HG02678 (cell line): ENCODE measurements around the gene UGT1A7.

Experiments
- ATAC-seq: cut with Tn5 transposase; IDR thresholded peaks from one replicate; pipeline ENCODE4 v1.9.1; 2021; ENCODE audit warnings: mild to moderate bottlenecking, moderate library complexity; ENCODE audit not compliant: unreplicated experiment

Gene UGT1A7

GRCh38 chr2:233796254-233796653, 114.6 kb downstream of the UGT1A7 start:
- ATAC-seq = no peak

GRCh38 chr2:233798335-233799086, 116.8 kb downstream of the UGT1A7 start:
- no peak for ATAC-seq

DNA sequence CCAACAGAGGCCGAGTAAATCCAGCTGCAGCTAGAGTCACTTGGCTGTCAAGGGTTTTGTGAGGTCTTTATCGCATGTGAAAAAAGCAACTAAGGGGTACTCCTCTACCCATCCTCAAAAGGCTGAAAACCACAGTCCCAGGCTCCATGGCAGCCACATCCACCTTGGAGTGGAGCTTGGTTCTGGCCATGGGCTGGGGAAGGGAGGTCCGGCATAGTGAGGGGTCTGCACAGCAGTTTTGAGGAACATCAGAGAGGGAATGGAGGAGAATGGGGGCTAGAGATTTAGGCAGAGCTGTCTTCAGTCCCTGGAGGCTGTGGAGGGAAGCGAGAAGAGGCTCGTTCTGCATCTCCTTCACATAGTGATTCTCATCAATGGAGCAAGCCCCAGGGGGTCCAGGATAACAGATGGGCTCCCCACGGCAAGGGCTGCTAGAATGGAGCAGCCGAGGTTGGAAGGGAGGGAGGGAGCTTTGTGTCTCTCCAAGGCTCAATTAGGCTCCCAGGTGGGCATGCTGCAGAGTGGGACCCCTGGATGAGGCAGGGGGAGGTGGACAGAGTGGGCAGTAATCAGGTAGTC, 117.5 kb downstream of the UGT1A7 start:
- no peak for ATAC-seq

- ATAC-seq = no peak
Measured at GRCh38 chr2:233799716-233800115, 118.0 kb downstream of the UGT1A7 start.

- ATAC-seq = no peak
Measured at GRCh38 chr2:233800208-233800607, 118.5 kb downstream of the UGT1A7 start.

- ATAC-seq = no peak
Measured at GRCh38 chr2:233801357-233802131, 119.8 kb downstream of the UGT1A7 start.

DNA sequence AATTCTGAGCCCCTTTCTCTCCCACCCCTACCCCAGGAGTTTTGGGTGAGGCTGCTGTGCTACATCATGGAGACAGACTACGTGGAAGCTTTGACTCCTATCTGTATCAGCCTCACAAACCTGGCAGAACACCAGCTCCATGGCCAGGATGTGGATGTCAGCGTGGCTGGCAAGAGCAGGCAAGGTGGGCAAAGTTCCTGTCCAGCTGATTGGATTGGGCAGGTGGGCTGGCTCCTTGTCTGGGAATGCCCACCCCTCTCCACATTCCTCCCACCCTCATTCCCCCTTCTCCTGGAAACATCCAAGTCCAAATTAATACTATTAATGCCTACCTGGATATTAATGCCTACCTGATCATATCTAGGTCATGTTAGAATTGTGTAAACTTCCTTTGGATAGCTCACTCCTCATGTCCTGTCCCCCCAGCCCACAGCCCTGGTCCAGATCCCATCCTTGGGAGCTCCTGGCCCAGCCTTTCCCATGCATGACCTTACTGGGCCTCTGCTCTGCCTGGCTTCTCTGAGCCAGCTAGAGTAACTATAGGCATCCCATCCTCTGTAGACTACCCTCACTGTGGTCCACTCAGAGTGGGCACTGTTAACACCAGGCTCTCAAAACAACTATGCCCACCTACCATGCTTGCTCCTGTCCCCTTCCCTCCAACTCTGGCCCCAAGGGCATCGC, 120.6 kb downstream of the UGT1A7 start:
- no peak for ATAC-seq

GRCh38 chr2:233803292-233803911, 121.7 kb downstream of the UGT1A7 start:
- ATAC-seq = no peak

GRCh38 chr2:233803994-233804393, 122.3 kb downstream of the UGT1A7 start:
- no peak for ATAC-seq

DNA sequence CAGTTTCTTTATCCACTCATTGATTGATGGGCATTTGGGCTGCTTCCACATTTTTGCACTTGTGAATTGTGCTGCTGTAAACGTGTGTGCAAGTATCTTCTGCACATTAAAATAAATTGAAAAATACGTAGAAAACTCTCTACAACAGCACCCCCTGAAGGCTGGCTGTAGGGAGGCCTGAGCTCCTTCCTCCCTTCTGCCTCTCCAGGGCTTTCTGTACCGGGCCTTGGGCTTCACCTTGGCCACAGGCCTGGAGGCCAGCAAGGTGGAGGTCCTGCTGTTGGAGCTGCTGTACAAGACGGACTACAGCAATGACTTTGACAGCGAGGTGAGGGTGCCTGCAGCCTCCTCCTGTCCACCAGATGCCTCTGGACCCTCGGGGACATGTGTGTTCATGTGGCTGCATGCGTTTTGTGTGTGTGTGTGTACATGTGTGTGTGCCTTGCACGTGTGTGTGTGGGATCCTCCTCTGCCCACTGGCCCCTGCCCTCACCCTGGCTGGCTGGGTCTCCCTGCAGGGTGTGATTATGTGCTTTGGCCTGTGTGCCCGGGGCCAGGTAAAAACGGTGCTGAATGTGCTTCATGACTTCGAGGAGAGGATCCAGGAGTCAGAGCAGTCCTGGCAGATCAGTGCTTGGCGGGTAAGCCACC, 125.6 kb downstream of the UGT1A7 start:
- no peak for ATAC-seq

DNA sequence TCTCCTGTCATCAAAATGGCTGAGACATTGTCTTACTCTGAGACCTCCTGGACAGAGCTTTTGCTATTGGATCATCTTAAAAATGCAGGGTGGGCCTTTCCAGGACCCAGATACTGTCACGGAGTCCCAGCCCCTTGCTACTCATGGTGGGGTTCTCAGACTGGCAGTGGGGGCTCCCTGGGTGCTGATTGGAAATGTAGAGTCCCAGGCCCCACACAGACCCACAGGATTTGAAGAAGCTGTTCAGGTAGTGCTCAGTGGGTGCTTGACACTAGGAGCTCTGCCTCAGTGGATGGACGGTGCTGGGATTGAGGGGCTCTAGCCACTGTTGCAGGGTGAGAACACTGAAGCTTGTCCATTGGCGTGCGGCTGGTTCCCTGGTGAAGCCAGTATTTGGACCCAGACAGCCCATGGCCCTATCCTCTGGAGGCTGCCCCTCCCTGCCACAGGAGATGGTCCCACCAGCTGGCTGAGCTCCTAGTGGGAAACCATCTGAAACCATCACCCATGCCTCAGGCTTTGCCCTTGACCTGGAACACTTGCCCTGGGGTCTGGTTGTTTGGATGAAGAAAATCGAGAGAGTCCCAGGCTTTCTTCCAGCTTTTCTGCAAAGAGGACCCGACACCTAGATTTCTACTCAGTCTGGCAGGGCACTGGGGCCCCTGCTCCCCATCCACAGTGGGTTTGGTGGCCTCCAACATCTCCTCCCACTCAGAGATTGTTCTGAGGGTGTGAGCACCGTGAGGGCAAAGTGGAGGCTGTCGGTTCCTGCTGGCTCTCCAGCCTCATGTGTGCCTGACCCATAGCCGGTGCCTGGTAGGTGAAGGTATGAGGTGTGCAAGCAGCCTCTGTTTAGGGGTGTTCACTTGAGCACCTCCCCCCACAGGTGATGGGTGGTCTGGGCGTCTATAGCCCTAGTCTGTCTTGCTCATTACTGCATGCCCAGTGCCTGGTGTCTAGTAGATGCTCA, 126.5 kb downstream of the UGT1A7 start:
- ATAC-seq = no peak

- no peak for ATAC-seq
Measured at GRCh38 chr2:233810385-233810784, 128.7 kb downstream of the UGT1A7 start.

GRCh38 chr2:233811087-233811486, 129.4 kb downstream of the UGT1A7 start:
- ATAC-seq = no peak

- ATAC-seq = no peak
Measured at GRCh38 chr2:233811732-233812131, 130.0 kb downstream of the UGT1A7 start.

DNA sequence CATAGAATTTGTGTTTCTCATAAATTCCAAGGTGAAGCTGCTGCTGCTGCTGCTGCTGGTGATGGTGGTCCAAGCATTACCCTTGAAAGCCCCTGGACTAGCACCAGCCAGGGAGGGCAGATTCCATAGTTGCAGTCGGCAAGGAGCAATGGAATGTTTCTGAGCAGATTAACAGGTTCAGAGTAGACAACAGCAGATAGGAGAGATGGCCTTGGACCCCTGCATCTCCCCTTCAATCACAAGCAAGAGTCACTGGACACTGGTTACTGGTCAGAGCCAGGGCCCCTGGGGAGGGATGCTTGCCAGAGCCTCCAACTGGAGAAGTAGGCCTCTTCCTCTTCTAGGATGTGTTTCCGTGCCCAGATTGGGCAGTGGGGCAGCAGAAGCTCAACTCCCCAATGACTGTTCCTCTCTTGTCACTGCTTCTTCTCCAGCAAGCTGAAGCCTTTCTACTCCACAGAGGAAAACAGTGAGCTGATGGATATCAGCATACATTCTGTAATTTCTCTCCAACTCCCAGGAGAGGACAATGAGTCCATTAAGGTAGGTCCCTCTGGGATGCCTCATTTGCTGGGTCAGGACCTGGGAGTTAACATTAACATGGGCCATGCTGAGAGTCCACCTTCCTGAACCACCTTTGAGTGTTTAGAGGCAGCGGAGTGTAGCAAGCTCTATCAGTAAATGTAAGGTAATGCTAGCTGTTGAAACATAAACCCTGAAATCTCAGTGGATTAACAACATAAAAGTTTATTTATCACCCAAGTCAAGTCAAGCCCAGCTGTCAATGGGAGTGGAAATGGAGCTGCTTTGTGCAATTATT, 131.7 kb downstream of the UGT1A7 start:
- no peak for ATAC-seq

DNA sequence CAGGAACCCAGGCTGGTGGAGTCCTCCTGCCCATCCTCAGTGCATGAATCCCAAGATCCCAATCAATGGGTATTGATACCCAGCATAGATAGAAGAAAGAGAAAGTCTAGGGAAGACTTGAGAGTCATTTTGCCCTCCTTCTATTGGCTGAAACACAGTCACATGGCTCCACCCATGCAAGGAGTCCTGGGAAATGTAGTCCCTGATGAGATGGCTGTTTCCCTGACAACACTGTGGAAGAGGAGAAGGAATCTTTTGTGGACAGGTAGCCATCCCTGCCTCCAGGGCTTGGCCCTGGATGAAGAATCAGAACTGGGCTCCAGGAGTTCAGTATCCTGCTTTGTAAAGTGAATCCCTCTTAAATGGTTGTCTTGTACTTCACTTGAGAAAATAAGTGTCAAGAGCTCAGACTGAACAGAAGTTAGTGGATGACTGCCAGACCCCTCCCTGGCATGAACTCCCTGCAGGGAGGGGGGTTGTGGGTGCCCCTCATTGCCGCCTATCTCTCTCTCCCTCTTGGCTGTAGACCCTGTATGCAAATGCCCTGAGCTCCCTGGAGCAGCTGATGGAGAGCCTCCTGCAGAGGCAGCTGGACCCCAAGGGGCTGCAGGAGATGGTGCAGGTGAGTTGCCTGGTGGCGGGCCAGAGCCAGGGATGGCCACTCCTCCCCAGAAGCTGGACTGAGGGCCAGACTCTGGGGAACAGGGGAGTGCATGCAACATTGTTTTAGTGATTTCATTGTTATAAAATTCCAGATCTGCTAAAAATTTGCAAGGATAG, 132.5 kb downstream of the UGT1A7 start:
- ATAC-seq = no peak

DNA sequence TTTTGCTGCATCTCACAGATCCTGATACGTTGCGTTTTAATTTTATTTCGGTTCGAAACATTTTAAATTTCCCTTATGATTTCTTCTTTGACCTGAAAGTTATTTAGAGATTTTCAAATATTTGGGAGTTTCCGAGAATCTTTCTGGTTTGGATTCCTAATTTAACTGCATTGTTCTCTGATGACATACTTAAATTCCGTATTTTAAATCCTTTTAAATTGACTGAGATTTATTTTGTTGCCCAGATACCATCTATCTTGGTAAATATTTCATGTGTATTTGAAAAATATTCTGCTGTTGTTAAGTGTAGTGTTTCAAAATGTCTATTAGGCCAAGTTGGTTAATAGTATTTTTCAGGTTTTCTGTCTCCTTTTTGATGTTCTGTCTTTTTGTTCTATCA, 134.2 kb downstream of the UGT1A7 start:
- no peak for ATAC-seq

DNA sequence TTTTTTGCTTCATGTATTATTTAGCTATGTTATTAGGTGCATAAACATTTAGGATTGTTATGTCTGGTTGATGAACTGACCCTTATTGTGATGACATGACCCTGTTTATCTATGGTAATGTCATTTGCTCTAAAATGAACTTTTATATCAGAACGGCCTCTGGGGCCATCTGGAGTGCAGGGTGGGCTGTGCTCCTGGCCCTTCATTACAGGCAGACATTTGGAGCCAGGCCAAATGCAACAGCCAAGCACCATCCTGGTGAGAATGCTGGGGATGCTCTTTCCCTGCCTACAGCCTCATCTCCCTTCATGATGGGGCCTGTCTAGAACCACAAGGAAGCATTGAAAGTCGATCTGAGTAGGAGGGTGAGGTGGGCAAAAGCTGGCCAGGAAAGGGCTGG, 134.6 kb downstream of the UGT1A7 start:
- no peak for ATAC-seq
